Ascending aorta (tissue), 2 donors: ENCODE measurements around the gene SLC34A3. TPM values are rescaled to one million over a fixed set of nuclear protein-coding genes. Genes with fewer than 3 reads are reported as not detected.

Experiments
- DNase-seq, 2 donors: peaks; one replicate each; pipeline ENCODE4 v3.0.0-alpha.2; 2019; ENCODE audit warnings: low spot score in 2 of 2
- H3K27ac ChIP-seq, 2 donors: fragments of 200-600 bp; sonication (generic); one replicate each; pipeline ENCODE4 v1.5.1; 2016 to 2017; ENCODE audit warnings: mild to moderate bottlenecking in 1 of 2
- H3K27me3 ChIP-seq: fragments of 200-600 bp; sonication (generic); one replicate; pipeline ENCODE4 v1.5.1; 2017
- H3K36me3 ChIP-seq, 2 donors: fragments of 200-600 bp; sonication (generic); one replicate each; pipeline ENCODE4 v1.5.1; 2016
- H3K4me1 ChIP-seq, 2 donors: fragments of 200-600 bp; sonication (generic); one replicate each; pipeline ENCODE4 v1.5.1; 2016 to 2017; ENCODE audit warnings: mild to moderate bottlenecking in 1 of 2
- H3K4me3 ChIP-seq, 2 donors: fragments of 200-600 bp; sonication (generic); one replicate each; pipeline ENCODE4 v1.5.1; 2016 to 2017; ENCODE audit warnings: mild to moderate bottlenecking in 1 of 2
- H3K9me3 ChIP-seq, 2 donors: fragments of 200-600 bp; sonication (generic); one replicate each; pipeline ENCODE4 v1.5.1; 2016
- CTCF ChIP-seq, 3 experiments: fragments of 200-600 bp in 2 of 3; fragments of 450-650 bp in 1 of 3; sonication (generic) in 2 of 3; IDR thresholded peaks; one replicate each; pipeline ENCODE4 v1.5.1; 2016 to 2019; ENCODE audit warnings: antibody characterized with exemption in 3 of 3, mild to moderate bottlenecking in 1 of 3, moderate library complexity in 1 of 3
- intact Hi-C: fragments of 100-400 bp; cut with DNase I; formaldehyde crosslinking; loops from one replicate; pipeline ENCODE4 v1.15.1; 2023
- total RNA-seq: library from RNA; depleted of rRNA; stranded (reverse); fragments of >200 nt; gene quantifications from one replicate; pipeline ENCODE4 v1.1.0, GENCODE V29; 2016

SLC34A3 gene
- total RNA-seq, 1 donor from 2014 or later: not detected

DNA sequence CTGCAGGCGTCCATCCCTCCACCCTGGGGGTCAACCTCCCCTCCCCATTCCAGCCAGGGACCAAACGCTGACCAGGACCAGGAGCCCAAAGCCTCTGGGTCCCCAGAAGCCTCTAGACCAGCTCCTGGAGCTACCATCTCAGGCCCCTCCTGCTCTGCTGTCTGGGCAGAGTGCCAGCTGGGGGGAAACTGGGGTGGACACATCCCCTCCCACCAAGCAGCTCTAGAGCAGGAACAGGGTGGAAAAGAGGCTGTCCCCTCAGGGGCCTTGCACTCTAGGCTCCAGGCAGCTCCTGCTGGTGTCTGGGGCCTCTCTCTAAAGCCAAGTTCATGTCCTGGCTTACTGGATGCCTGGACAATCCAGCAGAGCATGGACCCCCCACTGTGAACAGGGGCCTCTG lies 37.8 kb upstream of the SLC34A3 start:
- intact Hi-C loops: no loop called here
- H3K9me3 ChIP-seq: no peaks in the 10 kb centered on the region
- H3K27me3 ChIP-seq: no peaks in the 10 kb centered on the region
- H3K4me1 ChIP-seq: peaks cover 13 to 17% of the 10 kb centered on the region in 2 donors
- no peak overlapping the region for H3K4me3 ChIP-seq
- DNase-seq: no peak
- no peak overlapping the region for H3K27ac ChIP-seq
- peaks cover 18 to 19% of the 10 kb centered on the region in 2 donors for H3K36me3 ChIP-seq
- TF ChIP-seq CTCF (IDR thresholded peaks at IDR 0.05): no peak

DNA sequence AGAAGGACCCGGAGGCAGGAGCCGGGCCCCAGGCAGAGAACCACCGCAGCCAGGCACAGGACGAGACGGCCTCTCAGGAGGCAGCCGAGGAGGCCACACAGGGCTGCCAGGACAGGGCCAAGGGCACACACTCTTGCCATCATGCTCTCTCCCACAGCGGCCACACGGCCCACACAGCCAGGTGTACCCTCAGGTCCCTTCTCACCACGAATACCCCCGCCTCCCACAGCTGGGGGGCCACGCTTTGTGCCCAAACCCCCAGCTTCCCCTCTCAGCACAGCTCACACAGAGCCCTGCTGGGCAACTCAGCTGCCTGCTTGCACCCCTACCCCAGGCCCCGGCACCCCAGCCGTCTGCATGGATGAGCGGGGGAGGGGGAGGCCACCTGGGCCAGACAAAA lies 36.9 kb upstream of the SLC34A3 start:
- no peaks in the 10 kb centered on the region for H3K9me3 ChIP-seq
- intact Hi-C loops: no loop called here
- peaks cover 18 to 19% of the 10 kb centered on the region in 2 donors for H3K36me3 ChIP-seq
- H3K4me3 ChIP-seq: no peak overlapping the region
- H3K27me3 ChIP-seq: no peaks in the 10 kb centered on the region
- peaks cover 13 to 23% of the 10 kb centered on the region in 2 donors for H3K4me1 ChIP-seq
- DNase-seq: no peak
- H3K27ac ChIP-seq: no peak overlapping the region
- no peak for TF ChIP-seq CTCF (IDR thresholded peaks at IDR 0.05)

DNA sequence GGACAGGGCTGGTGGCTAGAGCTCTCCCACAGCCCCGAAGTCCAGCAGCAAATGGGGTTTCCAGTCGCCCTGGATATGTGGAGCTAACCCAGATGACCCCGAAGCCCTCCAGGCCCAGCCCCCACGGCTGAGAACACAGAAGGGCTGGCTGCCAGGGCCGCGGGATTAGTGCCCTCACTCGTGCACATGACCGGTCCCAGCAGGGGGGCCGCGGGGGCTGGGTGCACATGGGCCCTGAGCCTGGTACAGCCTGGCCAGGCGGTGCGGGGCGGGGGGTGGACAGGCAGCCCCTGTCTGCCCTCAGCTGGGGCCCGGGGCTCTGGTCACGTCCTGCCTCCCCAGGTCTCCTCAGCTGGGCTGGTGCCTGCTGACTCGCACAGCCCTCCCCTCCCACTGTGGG lies 36.3 kb upstream of the SLC34A3 start:
- Histone ChIP-seq H3K36me3 (peaks cover 18 to 19% of the 10 kb centered on the region in 2 donors), H3K4me3 (no peak overlapping the region), H3K27ac (no peak overlapping the region), H3K4me1 (peaks cover 10 to 27% of the 10 kb centered on the region in 2 donors), H3K27me3 (no peaks in the 10 kb centered on the region), H3K9me3 (no peaks in the 10 kb centered on the region)
- intact Hi-C loops: no loop called here
- TF ChIP-seq CTCF (IDR thresholded peaks at IDR 0.05): no peak
- DNase-seq: no peak

GRCh38 chr9:137194909-137195308 lies 35.8 kb upstream of the SLC34A3 start:
- H3K27me3 ChIP-seq: no peaks in the 10 kb centered on the region
- no peak for DNase-seq
- peaks cover 16 to 17% of the 10 kb centered on the region in 2 donors for H3K36me3 ChIP-seq
- TF ChIP-seq CTCF (IDR thresholded peaks at IDR 0.05): no peak
- no peaks in the 10 kb centered on the region for H3K9me3 ChIP-seq
- H3K27ac ChIP-seq: no peak overlapping the region
- H3K4me1 ChIP-seq: peaks cover 10 to 26% of the 10 kb centered on the region in 2 donors
- H3K4me3 ChIP-seq: no peak overlapping the region
- intact Hi-C loops: no loop called here

DNA sequence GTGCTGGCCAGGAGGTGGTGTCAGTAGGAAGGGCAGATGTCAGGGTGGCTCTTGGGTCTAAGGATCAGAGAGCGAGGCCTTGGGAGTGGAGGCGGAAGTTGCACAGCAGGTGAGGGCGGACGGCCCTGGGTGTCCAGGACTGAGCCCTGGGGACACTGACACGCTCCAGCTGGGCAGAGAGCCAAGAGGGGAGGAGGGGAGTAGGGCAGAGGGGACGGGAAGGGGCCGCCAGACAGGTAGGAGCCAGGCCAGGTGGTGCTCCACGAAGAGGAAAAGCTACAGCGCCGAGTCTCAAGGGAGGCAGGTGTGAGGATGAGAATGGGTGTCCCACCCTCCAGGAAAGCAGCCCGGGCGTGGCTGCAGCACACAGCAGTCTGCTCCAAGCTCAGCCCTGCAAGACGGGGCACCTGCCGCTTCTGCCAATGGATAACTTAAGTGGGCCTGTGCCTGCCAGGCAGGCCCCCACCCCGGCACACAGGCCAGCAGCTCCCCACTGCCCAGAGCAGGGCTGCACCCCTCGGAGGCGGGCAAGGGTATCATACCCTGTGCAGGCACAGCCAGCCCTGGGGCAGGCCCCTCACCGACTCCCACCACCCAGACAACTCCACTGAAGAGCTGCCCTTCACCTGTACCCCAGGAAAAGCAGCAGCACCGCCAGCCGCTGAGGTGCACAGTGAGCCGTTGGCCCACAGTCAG lies 35.0 kb upstream of the SLC34A3 start:
- intact Hi-C loops: no loop called here
- Histone ChIP-seq H3K27ac (no peak overlapping the region), H3K9me3 (no peaks in the 10 kb centered on the region), H3K27me3 (no peaks in the 10 kb centered on the region), H3K36me3 (peaks cover 8 to 13% of the 10 kb centered on the region in 2 donors), H3K4me1 (peaks cover 5 to 19% of the 10 kb centered on the region in 2 donors), H3K4me3 (no peak overlapping the region)
- no peak for DNase-seq
- no peak for TF ChIP-seq CTCF (IDR thresholded peaks at IDR 0.05)
